NOMO-1 treated with dmso at 0.1 percent for 144 hours (cell line): ENCODE measurements around the gene TIAM2.
"Not testable (repeated sequence)": the region's sequence is repeated elsewhere in the genome, so short reads cannot be mapped to it uniquely, and the experiment has no call there.

ENCODE experiments used
- DNase-seq: peaks from one replicate; lab custom pipeline; 2025; ENCODE audit not compliant: unreplicated experiment; lab: John Stamatoyannopoulos, UW

The TIAM2 gene

GRCh38 chr6:155091756-155092155 is 96.6 kb downstream of the TIAM2 start:
- no peak for DNase-seq

- DNase-seq: no peak
Observed at GRCh38 chr6:155093430-155093829, 98.3 kb downstream of the TIAM2 start.

- no peak for DNase-seq
Observed at GRCh38 chr6:155100087-155100486, 105.0 kb downstream of the TIAM2 start.

GRCh38 chr6:155100591-155100990 is 105.5 kb downstream of the TIAM2 start:
- DNase-seq: no peak

GRCh38 chr6:155103083-155103645 is 108.0 kb downstream of the TIAM2 start:
- not testable (repeated sequence) for DNase-seq

- DNase-seq: no peak
Observed at GRCh38 chr6:155103816-155104366, 108.8 kb downstream of the TIAM2 start.

- no peak for DNase-seq
Observed at GRCh38 chr6:155106456-155107115, 111.5 kb downstream of the TIAM2 start.

- DNase-seq: no peak
Observed at GRCh38 chr6:155107432-155108069, 112.4 kb downstream of the TIAM2 start.

- DNase-seq: no peak
Observed at GRCh38 chr6:155108070-155108820, 113.1 kb downstream of the TIAM2 start.

- DNase-seq: no peak
Observed at GRCh38 chr6:155110721-155111120, 115.6 kb downstream of the TIAM2 start.

GRCh38 chr6:155112757-155113156 is 117.6 kb downstream of the TIAM2 start:
- DNase-seq: no peak

GRCh38 chr6:155115893-155116570 is 120.9 kb downstream of the TIAM2 start:
- DNase-seq: no peak

- no peak for DNase-seq
Observed at GRCh38 chr6:155116571-155116910, 121.4 kb downstream of the TIAM2 start.

- no peak for DNase-seq
Observed at GRCh38 chr6:155117256-155117655, 122.1 kb downstream of the TIAM2 start.

- DNase-seq: no peak
Observed at GRCh38 chr6:155117785-155118184, 122.7 kb downstream of the TIAM2 start.

GRCh38 chr6:155119201-155119600 is 124.1 kb downstream of the TIAM2 start:
- not testable (repeated sequence) for DNase-seq

GRCh38 chr6:155120034-155120433 is 124.9 kb downstream of the TIAM2 start:
- no peak for DNase-seq

GRCh38 chr6:155121294-155121693 is 126.2 kb downstream of the TIAM2 start:
- DNase-seq: no peak

GRCh38 chr6:155121699-155122098 is 126.6 kb downstream of the TIAM2 start:
- no peak for DNase-seq

GRCh38 chr6:155122199-155122950 is 127.3 kb downstream of the TIAM2 start:
- no peak for DNase-seq
